Measurements from ENCODE around the gene RPL14.
A peak's percentile ranks its signal among the peaks of the same experiment; 100 is the strongest.

The RPL14 gene

GRCh38 chr3:40456940-40457823 lies at the start of gene RPL14:
Gene RPL14, plus strand, starts transcription at chr3:40457339. Its CDS starts 133 bp downstream, at chr3:40457472.
- peaks cover 13% of the 10 kb centered on the region for H3K4me1 Mint-ChIP-seq
- no peaks in the 10 kb centered on the region for H3K9me3 Mint-ChIP-seq
- peak within 1 kb of the TSS; percentile 94 for H3K4me3 Mint-ChIP-seq
- ATAC-seq (ENCODE audit: low read depth): peak; percentile 72
- H3K27me3 Mint-ChIP-seq: no peaks in the 10 kb centered on the region
- peaks cover 5% of the 10 kb centered on the region for H3K36me3 Mint-ChIP-seq
- peak; percentile 85 to 89 for DNase-seq (ENCODE audit: low spot score in 2 of 2)
- H3K27ac Mint-ChIP-seq: peak within 1 kb of the TSS; percentile 96

DNA sequence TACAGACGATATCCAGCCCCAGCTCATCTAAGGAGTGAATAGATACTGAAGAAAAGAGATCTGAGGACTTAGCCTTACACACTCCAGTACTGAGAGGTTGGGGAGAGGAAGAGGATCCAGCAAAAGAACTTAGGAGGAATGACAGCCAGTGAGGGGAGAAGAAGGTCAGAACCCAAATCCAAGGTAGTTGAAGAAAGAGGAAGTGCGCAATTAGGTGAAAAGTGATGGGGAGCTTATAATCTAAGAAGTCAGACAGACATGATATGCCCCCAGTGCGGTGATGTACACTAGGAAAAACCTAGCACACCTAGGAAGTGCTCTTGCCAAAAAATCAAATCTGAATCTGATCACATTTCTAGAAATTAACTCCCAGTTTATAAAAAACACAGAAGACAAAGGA lies 49.5 kb upstream of the RPL14 start:
- H3K4me1 Mint-ChIP-seq: no peaks in the 10 kb centered on the region
- peaks cover 2% of the 10 kb centered on the region for H3K36me3 Mint-ChIP-seq
- ATAC-seq (ENCODE audit: low read depth) (no peak), DNase-seq (ENCODE audit: low spot score in 2 of 2) (no peak)
- H3K27ac Mint-ChIP-seq: no peak overlapping the region
- no peaks in the 10 kb centered on the region for H3K9me3 Mint-ChIP-seq
- no peak overlapping the region for H3K4me3 Mint-ChIP-seq
- H3K27me3 Mint-ChIP-seq: no peaks in the 10 kb centered on the region

- DNase-seq (ENCODE audit: low spot score in 2 of 2) (no peak), ATAC-seq (ENCODE audit: low read depth) (no peak)
- Mint-ChIP-seq H3K4me1 (no peaks in the 10 kb centered on the region), H3K4me3 (no peak overlapping the region), H3K27me3 (peaks cover 2% of the 10 kb centered on the region), H3K27ac (no peak overlapping the region), H3K36me3 (peaks cover 2% of the 10 kb centered on the region), H3K9me3 (no peaks in the 10 kb centered on the region)
Observed at GRCh38 chr3:40414270-40414669, 42.9 kb upstream of the RPL14 start.

DNA sequence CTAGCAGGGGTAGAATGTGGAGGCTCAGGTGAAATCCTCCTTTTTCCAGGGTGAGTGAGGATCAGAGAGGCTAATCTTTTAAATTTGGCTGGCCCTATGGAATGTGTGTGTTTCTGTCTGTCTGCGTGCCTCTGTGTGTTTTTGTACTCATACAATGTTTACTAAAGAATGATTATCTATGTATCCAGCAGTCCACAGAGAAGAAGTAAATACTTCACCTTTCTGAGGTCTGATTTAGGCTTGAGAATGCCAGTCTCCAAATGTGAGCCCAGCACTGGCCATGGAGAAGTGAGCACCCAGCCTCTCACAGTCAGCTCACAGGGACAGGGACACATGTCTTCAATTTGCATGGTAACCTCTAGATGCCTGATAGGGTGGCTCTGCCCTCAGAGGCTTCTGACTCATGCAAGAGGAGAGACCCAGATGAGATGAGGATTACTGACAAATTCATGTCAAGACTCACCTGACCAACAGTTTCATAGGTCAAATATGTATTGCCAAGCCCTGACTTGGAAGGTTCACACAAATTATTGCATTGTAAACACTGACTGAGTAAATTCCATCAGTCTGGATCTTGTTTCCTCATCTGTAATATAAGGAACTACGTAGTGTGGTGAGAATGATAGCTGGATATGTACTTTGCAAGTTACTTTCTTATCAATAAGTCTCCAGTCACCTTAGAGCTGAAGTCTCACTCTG lies 39.1 kb upstream of the RPL14 start:
- Mint-ChIP-seq H3K9me3 (no peaks in the 10 kb centered on the region), H3K27me3 (peaks cover 2% of the 10 kb centered on the region), H3K36me3 (peaks cover 8% of the 10 kb centered on the region), H3K4me3 (no peak overlapping the region), H3K4me1 (no peaks in the 10 kb centered on the region), H3K27ac (no peak overlapping the region)
- no peak for ATAC-seq (ENCODE audit: low read depth)
- DNase-seq (ENCODE audit: low spot score in 2 of 2): no peak

GRCh38 chr3:40422861-40423260 lies 34.3 kb upstream of the RPL14 start:
- H3K4me3 Mint-ChIP-seq: no peak overlapping the region
- no peak for ATAC-seq (ENCODE audit: low read depth)
- H3K27ac Mint-ChIP-seq: no peak overlapping the region

GRCh38 chr3:40427045-40427669 lies 30.0 kb upstream of the RPL14 start:
- Mint-ChIP-seq H3K27ac (peak overlapping the region; percentile 53), H3K4me3 (no peak overlapping the region), H3K4me1 (no peaks in the 10 kb centered on the region), H3K36me3 (peaks cover 22% of the 10 kb centered on the region), H3K9me3 (no peaks in the 10 kb centered on the region), H3K27me3 (no peaks in the 10 kb centered on the region)
- ATAC-seq (ENCODE audit: low read depth) (no peak), DNase-seq (ENCODE audit: low spot score in 2 of 2) (no peak)

More at GRCh38 chr3:40422861-40423260, 34.3 kb upstream of the RPL14 start:
- H3K9me3 Mint-ChIP-seq: no peaks in the 10 kb centered on the region
- H3K4me1 Mint-ChIP-seq: no peaks in the 10 kb centered on the region
- H3K36me3 Mint-ChIP-seq: peaks cover 17% of the 10 kb centered on the region
- H3K27me3 Mint-ChIP-seq: no peaks in the 10 kb centered on the region
- DNase-seq (ENCODE audit: low spot score in 2 of 2): no peak

DNA sequence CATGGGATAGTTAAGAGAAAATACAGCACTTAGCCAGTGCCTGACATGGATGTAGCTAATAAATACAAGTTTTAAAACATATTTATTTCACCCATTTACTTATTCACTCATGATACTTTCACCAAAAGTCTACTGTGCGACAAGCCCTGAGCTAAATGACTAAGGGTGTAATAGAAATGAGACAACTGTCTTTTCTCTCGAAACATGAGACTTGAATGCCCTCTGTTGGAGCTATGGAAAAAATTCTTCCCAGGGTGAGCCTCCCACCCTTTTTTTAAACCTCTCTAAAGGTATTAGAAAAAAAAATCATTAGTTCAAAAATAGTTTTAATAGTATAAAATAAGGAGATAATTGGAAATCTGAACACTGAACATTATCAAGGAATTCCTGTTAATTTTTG lies 24.3 kb upstream of the RPL14 start:
- no peaks in the 10 kb centered on the region for H3K9me3 Mint-ChIP-seq
- H3K4me3 Mint-ChIP-seq: no peak overlapping the region
- no peak for DNase-seq (ENCODE audit: low spot score in 2 of 2)
- no peaks in the 10 kb centered on the region for H3K4me1 Mint-ChIP-seq
- no peak for ATAC-seq (ENCODE audit: low read depth)
- H3K36me3 Mint-ChIP-seq: peaks cover 17% of the 10 kb centered on the region
- no peaks in the 10 kb centered on the region for H3K27me3 Mint-ChIP-seq
- no peak overlapping the region for H3K27ac Mint-ChIP-seq

DNA sequence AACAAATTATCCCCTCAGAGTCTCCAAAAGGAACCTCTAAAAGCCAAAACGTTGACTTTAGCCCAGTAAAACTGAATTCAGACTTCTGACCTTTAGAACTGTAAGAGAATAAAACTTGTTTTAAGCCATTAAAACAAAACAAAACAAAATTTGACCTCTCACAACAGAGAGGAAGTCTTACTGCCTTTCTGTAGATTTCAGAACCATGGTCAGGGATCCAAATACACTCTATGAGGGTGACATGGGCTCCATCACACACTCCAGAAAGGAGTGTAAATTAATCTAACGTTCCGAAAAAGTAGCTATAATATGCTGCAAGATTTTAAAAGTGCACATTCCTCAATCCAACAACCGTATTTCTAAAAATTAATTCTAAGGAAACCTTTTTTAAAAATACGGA lies 19.2 kb upstream of the RPL14 start:
- Mint-ChIP-seq H3K27me3 (no peaks in the 10 kb centered on the region), H3K36me3 (peaks cover 13% of the 10 kb centered on the region), H3K4me1 (no peaks in the 10 kb centered on the region), H3K9me3 (peaks cover 1% of the 10 kb centered on the region), H3K4me3 (no peak overlapping the region), H3K27ac (no peak overlapping the region)
- no peak for DNase-seq (ENCODE audit: low spot score in 2 of 2)
- no peak for ATAC-seq (ENCODE audit: low read depth)

GRCh38 chr3:40445062-40445461 lies 12.1 kb upstream of the RPL14 start:
- no peak overlapping the region for H3K27ac Mint-ChIP-seq
- H3K4me3 Mint-ChIP-seq: no peak overlapping the region
- no peaks in the 10 kb centered on the region for H3K27me3 Mint-ChIP-seq
- peaks cover 2% of the 10 kb centered on the region for H3K4me1 Mint-ChIP-seq
- DNase-seq (ENCODE audit: low spot score in 2 of 2) (no peak), ATAC-seq (ENCODE audit: low read depth) (no peak)
- H3K36me3 Mint-ChIP-seq: peaks cover 19% of the 10 kb centered on the region
- peaks cover 1% of the 10 kb centered on the region for H3K9me3 Mint-ChIP-seq

- Mint-ChIP-seq H3K4me3 (no peak overlapping the region), H3K27me3 (no peaks in the 10 kb centered on the region), H3K27ac (no peak overlapping the region)
Observed at GRCh38 chr3:40445880-40446279, 11.3 kb upstream of the RPL14 start.

GRCh38 chr3:40450438-40450837 lies 6.7 kb upstream of the RPL14 start:
- Mint-ChIP-seq H3K4me1 (peaks cover 10% of the 10 kb centered on the region), H3K36me3 (peaks cover 18% of the 10 kb centered on the region), H3K4me3 (no peak overlapping the region), H3K9me3 (no peaks in the 10 kb centered on the region), H3K27ac (peak overlapping the region; percentile 4), H3K27me3 (no peaks in the 10 kb centered on the region)
- DNase-seq (ENCODE audit: low spot score in 2 of 2): no peak
- ATAC-seq (ENCODE audit: low read depth): no peak

More at GRCh38 chr3:40445880-40446279, 11.3 kb upstream of the RPL14 start:
- no peaks in the 10 kb centered on the region for H3K9me3 Mint-ChIP-seq
- DNase-seq (ENCODE audit: low spot score in 2 of 2) (no peak), ATAC-seq (ENCODE audit: low read depth) (no peak)
- peaks cover 2% of the 10 kb centered on the region for H3K4me1 Mint-ChIP-seq
- peaks cover 18% of the 10 kb centered on the region for H3K36me3 Mint-ChIP-seq

- Mint-ChIP-seq H3K27me3 (no peaks in the 10 kb centered on the region), H3K4me1 (peaks cover 10% of the 10 kb centered on the region), H3K4me3 (peak overlapping the region; percentile 21), H3K9me3 (no peaks in the 10 kb centered on the region), H3K36me3 (peaks cover 14% of the 10 kb centered on the region), H3K27ac (no peak overlapping the region)
- no peak for DNase-seq (ENCODE audit: low spot score in 2 of 2)
- no peak for ATAC-seq (ENCODE audit: low read depth)
Observed at GRCh38 chr3:40451551-40451950, 5.6 kb upstream of the RPL14 start.

DNA sequence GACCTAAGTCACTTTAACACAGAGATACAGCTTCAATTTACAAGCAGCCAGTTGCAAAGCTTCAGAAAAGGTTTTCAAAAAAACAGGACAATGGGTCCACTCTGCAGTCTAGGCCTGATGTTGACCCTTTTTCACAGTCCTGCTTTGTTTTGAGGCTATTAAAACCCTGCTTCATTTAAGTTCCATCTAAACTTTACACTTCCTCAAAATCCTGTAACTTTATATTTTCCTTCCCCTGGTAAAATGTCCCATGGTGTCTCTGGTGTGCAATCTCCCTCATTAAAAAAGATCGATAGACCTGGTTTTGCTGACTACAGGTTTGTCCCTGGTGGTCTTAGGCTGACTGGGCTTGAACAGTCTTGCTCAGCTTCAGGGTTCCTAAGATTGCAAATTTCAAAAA lies 5.1 kb upstream of the RPL14 start:
- Mint-ChIP-seq H3K27ac (peak overlapping the region; percentile 97), H3K9me3 (no peaks in the 10 kb centered on the region)

GRCh38 chr3:40452562-40452875 lies 4.6 kb upstream of the RPL14 start:
- no peaks in the 10 kb centered on the region for H3K27me3 Mint-ChIP-seq
- H3K4me3 Mint-ChIP-seq: peak overlapping the region; percentile 87
- ATAC-seq (ENCODE audit: low read depth) (no peak), DNase-seq (ENCODE audit: low spot score in 2 of 2) (no peak)
- H3K4me1 Mint-ChIP-seq: peaks cover 12% of the 10 kb centered on the region
- H3K9me3 Mint-ChIP-seq: no peaks in the 10 kb centered on the region
- H3K36me3 Mint-ChIP-seq: peaks cover 9% of the 10 kb centered on the region
- peak overlapping the region; percentile 97 for H3K27ac Mint-ChIP-seq

More for the DNA sequence above, 5.1 kb upstream of the RPL14 start:
- H3K4me1 Mint-ChIP-seq: peaks cover 11% of the 10 kb centered on the region
- H3K4me3 Mint-ChIP-seq: peak overlapping the region; percentile 28
- peaks cover 12% of the 10 kb centered on the region for H3K36me3 Mint-ChIP-seq
- DNase-seq (ENCODE audit: low spot score in 2 of 2) (no peak), ATAC-seq (ENCODE audit: low read depth) (no peak)
- H3K27me3 Mint-ChIP-seq: no peaks in the 10 kb centered on the region
